ENCODE results near the gene SLAMF7.
A peak's percentile ranks its signal among the peaks of the same experiment; 100 is the strongest.
"Not testable (repeated sequence)": the region's sequence is repeated elsewhere in the genome, so short reads cannot be mapped to it uniquely, and the experiment has no call there.

Gene SLAMF7

DNA sequence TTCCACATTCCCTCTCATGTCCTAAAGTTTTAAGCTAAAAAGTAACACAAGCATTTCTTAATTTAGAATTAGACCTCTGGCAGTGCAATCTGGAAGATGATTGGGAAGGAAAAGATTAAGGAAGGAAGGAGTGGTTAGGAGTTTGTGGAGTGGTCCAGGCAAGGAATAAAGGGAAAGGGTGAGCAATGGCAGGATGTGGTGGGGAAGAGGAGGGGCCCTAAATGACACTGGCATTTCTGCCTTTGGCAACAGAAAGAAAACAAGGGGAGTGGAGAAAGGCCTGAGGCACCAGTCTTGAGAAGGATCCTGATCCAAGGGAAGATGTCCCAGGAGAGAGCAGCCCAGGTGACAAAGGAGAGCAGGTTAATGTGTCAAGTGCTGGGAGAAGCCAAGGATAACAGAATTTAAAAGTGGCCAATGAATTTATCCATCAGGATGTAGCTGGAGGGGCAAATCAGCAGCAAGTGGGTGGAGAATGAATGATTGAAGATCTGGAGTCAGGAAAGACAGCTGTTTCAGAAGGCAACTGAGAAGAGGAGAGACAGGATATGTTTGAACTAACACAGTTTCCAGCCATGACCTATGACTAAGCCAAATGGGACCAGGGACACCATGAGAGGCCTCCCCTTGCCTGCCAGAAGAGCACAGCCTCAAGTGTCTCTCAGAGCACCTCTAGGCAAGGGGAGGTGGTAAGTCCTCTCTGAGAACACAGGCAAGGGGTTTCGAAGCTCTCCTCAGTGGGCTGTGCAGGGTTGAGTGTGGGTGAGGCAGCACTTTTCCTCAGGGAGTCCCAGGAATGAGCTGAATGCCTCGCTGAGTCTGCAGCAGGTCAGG is 36.1 kb downstream of the SLAMF7 start:
- DNase-seq (ENCODE audit: low read depth in 2 of 2), result no peak

DNA sequence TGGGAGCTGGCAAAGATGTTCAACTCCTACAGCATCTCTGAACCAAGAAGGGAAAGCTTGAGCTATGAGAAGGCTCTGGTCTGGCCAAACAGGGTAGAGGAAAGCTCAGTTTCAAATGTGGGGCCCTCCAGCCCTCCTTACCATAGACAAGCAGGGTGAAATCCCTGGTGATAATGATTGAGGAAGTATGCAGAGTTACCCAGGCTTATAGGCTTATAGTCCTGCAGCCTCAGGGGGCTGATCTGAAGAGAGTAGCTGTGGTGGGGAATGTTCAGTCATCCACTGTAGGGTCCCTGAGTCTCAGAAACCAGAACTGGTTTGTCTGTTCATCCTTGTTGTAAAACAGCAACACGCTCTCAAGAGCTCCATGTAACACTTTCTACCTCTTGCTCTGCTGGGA is 37.1 kb downstream of the SLAMF7 start:
- no peak for DNase-seq (ENCODE audit: low read depth in 2 of 2)

DNA sequence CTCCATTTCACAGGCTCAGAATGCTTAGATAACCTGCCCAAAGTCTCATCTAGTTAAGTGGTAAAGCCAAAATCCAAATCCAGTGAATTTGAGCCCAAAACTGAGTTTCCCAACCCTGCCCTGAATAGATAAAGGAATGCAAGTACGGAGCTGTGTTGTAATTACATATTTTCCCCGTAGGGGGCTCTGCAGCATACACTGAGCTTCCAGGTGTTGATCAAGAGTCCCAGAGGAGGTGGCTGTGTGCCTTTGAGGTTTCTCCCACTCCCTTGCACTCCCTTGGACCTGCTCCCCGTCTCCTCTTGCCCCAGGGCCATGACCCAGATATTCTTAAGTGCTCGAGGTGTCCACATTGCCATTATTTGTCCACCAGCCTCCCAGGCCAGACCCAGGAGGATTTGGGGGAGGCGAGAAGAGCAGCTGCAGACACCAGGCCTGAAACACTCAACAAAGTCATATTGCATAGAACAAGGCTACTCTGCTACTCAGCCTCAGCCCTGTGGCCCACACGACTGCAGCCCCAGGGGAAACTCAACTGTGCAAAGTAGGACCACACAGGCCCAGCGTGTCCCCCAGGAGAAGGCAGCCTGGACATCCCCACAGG is 38.5 kb downstream of the SLAMF7 start:
- DNase-seq (ENCODE audit: low read depth in 2 of 2), result no peak

DNA sequence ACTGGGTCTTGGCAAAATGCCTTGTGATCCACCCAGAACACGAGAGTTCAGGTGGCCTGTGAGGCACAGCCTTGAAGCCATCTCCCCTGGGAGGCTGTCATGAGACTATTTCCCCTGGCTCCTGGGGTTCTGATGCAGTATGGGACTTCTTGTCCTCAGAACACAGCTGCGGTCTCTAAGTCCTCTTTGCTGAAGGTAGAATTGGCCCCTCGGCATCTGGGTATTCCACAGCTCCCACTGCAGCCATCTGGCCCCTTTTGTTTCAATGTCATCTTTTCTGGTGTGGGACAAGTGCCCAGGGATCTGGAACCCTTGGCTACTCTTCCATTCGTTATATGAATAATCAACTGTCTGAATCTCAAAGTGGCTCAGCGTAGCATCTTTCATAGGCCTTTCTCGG is 39.9 kb downstream of the SLAMF7 start:
- no peak for DNase-seq (ENCODE audit: low read depth in 2 of 2)

DNA sequence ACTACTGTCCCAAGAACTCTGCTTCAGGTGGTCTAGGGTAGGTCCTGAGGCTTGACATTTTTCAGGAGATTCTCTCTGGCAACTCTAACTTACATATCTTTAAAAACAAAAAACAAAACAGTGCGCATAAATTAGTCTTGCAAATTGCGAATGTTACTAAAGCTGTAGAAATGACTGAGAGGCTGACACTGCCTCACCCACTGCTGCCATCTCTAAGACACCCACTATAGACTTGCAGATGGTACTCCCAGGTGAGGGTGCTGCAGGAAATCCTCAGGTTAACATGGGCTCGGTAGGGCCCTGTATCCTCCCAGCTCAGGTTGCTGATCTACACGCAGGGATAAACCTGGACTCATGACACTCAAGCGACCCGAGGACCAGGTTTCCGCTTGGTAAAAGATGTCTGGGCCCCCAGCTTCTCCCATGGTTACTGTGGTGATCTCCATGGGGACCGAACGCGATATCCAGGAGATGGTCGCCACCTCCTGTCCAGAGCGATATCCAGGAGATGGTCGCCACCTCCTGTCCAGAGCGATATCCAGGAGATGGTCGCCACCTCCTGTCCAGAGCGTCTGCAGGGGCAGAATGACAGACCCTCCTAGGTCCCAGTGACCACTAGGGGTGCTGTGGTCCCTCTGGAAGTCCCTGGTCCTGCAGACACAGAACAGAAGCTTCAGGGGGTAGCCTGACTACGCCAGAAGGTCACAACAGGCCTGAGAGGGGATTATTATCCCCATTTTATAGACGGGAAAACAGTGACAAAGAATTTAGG is 40.8 kb downstream of the SLAMF7 start:
- DNase-seq (ENCODE audit: low read depth in 2 of 2), result no peak

DNA sequence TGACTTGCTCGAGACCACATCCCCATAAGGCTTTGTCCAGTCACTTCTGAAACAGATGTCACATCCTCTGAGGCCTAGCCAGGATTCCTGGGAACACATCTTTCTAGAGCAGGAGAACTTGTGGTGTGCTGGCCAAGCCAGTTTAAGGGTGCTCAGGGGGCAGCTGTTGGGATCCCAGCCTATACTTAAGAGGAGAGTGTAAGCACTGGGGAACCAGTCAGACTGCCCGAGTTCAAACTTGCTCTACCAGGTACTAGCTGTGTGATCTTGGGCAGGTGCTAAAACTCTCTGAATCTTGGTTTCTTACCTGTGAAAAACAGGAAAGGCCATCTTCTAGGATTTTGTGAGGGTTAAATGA is 41.3 kb downstream of the SLAMF7 start:
- DNase-seq (ENCODE audit: low read depth in 2 of 2), result no peak

DNA sequence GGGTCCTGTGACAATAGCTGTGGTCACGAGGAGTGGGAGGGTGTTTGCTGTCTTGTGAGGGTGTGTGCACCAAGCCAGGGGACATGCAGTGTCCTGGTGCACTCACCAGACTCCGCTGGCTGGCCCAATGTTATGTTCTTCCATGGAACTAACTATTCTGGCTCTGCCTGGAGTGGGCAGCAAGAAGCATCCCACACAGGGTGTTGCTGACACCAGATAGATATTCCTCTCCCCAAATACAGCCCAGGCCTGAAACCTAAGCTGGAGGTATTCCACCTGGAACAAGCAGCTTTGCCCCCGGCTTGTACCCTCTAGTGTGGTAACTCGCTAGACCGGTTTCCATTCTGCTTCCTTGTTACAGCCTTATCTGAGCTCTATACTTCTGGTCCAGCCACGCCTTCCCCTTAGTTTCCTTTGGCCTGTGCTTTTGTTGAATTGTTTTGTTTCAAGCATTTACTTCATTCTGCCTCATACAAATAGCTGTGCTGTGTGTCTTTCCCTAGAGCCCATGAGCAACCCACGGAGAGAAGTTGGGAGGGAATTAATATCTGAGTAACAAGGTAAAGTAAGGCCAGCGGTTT is 42.2 kb downstream of the SLAMF7 start:
- DNase-seq (ENCODE audit: low read depth in 2 of 2), result no peak

DNA sequence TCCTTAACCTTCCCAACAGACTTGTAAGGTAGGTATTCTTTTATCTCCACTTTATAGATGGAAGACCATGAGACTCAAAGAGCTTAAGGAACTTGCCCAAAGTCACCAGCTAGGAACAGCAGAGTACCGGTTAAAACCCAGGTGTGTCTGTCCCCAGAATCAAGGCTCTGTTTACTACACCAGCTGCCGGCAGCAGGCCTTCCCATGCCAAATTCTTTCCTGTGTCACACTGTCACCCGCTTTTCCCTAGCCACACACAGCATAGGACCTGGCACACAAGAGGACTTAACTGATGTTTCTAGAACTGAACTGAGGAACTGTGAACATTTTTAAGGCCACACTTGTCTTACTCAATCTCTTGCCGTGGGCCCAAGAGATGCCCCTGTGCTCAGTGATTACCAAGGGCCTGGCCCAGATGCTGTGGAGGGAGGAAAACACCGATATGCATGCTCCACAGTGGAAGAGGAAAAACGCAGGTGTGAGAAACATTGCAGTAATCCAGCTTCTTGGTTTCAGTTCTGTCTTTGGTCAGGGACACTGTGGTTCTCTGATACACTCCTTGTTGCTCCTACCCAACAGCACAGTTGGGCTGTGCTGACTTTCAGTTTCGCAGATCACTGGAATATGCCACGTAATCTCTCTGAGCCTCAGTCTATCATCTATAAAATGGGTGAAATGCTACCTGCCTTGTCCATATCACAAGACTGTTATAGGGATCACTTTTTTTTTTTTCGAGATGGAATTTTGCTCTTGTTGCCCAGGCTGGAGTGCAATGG is 43.1 kb downstream of the SLAMF7 start:
- no peak for DNase-seq (ENCODE audit: low read depth in 2 of 2)

DNA sequence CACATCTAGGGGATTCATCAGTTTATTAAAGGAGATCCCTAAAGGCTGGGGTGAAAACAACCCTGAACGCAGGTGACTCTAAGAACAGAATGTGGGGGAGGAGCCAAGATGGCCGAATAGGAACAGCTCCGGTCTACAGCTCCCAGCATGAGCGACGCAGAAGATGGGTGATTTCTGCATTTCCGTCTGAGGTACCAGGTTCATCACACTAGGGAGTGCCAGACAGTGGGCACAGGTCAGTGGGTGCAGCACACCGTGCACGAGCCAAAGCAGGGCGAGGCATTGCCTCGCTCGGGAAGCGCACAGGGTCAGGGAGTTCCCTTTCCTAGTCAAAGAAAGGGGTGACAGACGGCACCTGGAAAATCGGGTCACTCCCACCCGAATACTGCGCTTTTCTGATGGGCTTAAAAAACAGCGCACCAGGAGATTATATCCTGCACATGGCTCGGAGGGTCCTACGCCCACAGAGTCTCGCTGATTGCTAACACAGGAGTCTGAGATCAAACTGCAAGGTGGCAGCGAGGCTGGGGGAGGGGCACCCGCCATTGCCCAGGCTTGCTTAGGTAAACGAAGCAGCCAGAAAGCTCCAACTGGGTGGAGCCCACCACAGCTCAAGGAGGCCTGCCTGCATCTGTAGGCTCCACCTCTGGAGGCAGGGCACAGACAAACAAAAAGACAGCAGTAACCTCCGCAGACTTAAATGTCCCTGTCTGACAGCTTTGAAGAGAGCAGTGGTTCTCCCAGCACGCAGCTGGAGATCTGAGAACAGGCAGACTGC is 44.1 kb downstream of the SLAMF7 start:
- not testable (repeated sequence) for DNase-seq (ENCODE audit: low read depth in 2 of 2)

DNA sequence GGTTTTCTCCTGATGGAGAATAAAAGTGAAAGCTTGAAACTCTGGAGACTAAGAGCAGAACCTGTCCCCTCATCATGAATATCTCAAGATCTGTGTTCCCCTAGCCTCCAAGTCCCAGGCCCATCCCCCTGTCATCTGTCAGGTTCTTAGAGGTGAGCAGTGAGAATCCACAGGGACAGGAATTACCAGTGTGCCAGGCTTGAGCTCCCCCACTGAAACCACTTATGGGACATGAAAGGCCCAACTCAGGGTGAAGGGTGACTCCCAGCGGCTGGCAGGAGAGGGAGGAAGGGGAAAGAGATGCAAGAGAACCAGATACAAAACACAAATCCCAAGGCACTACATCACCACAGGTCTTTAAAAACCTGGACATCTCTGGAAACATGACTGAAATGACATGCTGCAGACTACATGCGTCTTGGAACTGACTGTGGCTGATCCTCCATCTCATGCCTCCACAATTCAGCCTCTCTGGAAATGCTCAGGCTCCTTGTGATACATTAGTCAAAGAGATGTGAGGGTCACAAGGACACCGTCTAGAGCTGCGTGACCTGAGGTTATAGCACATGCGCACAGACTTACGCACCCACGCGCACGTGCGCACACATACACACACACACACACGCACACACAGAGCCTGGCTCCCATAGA is 50.1 kb downstream of the SLAMF7 start:
- DNase-seq (ENCODE audit: low read depth in 2 of 2), result no peak

DNA sequence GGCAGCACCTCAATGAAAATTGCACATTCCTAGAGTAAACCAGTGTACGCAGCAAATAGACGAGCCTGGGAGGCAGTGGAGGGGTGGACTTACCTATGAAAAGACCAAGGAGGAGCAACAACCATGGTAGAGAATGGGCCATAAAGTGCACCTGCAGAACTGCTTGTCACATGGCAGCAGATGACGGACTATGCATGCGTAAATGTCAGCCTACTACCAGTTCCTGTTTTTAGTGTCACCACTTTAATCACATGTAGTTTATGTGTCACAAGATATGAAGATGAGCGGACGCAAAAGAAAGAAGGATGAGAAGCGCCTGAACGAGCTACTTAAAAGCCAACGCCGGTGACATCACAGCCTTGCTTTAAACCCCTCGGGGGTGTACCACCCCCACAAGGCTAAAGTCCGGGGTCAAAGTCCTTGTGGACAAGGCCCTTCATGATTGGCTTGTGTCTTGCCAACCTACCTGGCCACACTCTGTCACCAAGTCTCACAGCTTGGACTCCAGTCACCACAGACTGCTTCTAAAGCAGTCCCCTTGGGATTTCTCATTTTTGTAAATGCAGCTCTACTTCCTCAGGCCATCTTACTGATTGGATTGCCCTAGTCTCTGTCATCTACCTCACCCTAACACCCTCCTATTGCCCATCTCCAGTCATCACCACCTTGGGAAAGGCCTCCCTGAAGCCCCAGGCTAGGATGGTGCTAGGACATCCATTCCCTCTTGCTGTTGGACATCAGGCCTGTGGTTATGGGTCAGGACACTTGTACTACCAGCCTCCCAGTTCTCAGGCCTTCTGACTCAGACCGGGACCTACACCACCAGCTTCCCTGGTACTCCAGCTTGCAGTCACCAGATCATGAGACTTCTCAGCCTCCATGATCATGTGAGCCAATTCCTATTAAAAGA is 50.9 kb downstream of the SLAMF7 start:
- DNase-seq (ENCODE audit: low read depth in 2 of 2), result no peak

DNA sequence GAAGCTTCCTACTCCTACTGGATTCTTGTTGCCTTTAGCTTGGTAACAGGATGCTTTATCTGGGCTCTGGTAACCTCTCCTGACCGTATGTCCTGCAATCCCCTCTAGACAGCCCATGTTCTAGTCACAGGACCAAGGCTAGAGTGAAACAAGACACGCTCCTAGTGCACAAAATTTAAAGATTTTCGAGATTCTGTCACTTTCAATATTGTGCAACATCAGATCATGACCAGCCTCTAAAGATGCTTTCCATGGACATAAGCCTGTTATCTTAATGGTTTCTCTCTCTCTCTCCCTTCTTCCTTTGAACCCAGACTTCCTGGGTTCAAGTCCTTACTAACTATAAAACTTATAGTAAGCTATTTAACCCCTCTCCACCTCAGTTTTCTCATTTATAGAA is 55.3 kb downstream of the SLAMF7 start:
- no peak for DNase-seq (ENCODE audit: low read depth in 2 of 2)

DNA sequence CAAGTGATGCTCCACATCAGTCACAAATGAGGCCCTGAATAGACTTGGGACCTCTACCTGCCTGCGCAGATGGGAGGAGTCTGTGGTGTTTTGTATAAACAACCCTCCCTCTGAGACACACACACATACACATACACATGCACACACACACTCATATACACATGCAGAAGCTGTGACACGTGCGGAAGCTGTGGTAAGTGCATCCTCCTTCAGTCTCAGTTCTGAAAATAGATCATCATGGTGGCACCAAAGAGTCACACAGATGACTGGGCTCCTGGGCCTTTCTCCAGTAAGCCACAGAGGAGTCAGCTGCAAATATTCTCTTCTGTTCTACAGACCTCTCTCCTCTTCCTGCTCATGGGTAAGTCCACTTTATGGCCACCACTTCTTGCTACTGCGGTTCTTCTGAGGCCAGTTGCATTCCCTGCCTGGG is 56.9 kb downstream of the SLAMF7 start, which contains the start of gene LY9:
LY9 (plus strand) TSS at position 224 of the 433 bp plus-strand sequence; CDS start at position 238, 14 bp downstream.
- DNase-seq (ENCODE audit: low read depth in 2 of 2), result peak; percentile 46 to 74

DNA sequence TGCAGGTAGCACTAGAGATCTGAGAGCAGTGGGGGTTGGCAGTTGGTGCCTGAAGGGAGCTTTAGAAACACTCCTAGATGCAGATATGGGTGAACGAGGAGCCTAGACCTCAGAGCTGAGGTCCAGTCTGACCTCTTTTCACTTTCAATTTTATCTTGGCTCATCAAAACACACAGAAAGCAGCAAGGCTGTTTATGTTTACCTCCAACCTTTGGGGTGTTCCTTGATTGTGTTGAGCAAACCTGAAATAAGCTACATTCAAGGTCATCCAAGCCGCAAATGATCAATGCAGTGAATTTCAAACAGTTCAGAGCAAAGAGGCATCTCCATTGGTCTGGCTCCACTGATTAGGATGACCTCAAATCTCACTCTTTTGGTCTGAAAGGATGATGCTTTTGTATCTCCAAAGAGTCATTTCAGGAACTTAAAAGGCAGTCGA is 58.2 kb downstream of the SLAMF7 start:
- DNase-seq (ENCODE audit: low read depth in 2 of 2), result no peak

DNA sequence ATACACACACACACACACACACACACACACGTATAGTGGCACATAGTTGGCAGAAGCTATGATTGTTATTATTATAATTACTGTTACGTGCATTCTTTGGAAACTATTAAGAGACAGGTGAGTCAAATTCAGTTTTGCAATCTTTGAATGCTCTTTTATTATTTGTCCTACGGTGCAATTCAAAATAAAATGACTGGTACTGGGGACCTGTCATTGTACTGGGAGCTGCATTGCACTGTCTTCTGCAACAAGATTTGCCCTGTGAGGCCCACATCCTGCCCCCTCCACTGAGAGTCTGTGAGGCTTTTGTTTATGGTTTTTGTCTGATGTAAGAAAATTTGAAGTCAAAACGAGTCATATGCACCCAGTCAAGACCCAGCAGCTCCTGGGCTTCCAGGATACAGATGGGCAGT is 58.8 kb downstream of the SLAMF7 start:
- no peak for DNase-seq (ENCODE audit: low read depth in 2 of 2)

DNA sequence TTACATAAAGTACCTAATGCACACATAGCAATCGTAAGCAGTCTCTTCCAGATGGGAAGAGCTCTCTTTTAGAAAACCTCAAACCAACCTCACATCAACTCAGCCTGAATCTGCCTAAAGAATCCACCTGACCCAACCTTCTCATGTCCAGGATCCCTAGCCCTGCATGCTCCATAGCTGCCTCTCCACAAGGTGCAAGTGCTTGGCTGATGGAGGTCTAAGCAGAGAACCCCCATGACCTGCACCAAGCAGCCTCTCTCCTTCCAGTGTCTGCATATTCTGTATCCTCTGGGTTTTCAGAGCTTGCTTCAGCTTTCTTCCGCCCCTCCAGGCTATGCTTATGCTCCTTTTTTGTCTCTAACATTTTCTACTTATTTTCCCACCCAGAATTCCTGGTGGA is 59.4 kb downstream of the SLAMF7 start:
- DNase-seq (ENCODE audit: low read depth in 2 of 2), result no peak

DNA sequence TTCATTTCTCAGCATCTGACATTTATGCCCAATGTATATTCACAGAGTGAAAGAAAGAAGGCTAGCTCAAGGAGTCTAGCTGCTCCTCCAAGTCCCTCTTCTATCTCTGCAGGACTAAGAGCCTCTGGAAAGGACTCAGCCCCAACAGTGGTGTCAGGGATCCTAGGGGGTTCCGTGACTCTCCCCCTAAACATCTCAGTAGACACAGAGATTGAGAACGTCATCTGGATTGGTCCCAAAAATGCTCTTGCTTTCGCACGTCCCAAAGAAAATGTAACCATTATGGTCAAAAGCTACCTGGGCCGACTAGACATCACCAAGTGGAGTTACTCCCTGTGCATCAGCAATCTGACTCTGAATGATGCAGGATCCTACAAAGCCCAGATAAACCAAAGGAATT is 60.6 kb downstream of the SLAMF7 start:
- no peak for DNase-seq (ENCODE audit: low read depth in 2 of 2)

DNA sequence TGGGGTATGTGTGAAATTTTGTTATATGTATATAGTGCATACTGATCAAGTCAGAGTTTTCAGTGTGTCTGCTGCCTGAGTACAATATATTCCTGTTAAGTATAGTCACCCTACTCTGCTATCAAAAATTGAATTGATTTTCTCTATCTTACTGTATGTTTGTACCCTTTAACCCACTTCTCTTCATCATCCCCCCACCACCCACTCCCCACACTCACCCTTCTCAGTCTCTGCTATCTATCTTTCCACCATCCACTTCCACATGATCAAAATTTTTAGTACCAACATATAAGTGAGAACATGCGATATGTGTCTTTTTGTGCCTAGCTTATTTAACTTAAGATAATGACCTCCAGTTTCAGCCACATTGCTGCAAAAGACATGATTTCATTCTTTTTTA is 61.1 kb downstream of the SLAMF7 start:
- DNase-seq (ENCODE audit: low read depth in 2 of 2), result no peak

All from activated CD8-positive, alpha-beta memory T cell treated with anti-CD3 and anti-CD28 coated beads for 4 hours (primary cell).